ENCODE measurements around the gene SIAH3.
A peak's percentile ranks its signal among the peaks of the same experiment; 100 is the strongest.

Gene SIAH3

DNA sequence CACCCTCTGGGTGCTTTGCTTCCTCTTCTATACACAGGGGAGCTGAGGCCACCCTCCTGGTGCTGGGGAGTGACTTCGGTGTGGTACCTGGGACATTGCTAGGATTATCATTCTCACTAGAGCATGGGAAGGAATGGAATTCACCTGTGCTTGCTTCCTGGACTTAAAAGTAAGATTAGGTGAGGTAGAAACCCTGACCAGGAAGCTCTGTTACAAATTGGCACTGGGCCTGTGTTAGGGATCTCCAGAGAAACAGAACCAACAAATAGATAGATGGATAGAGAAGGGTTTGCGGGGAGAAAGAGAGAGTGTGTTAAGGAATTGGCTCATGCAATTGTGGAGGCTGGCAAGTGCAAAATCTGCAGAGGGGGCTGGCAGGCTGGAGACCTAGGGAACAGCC is 13.9 kb upstream of the SIAH3 start:
- H3K4me3 ChIP-seq (ENCODE audit: low read depth, low read length) = no peak overlapping the region
- no peak for DNase-seq (ENCODE audit: low read depth)
- TF ChIP-seq, protein P1, sequence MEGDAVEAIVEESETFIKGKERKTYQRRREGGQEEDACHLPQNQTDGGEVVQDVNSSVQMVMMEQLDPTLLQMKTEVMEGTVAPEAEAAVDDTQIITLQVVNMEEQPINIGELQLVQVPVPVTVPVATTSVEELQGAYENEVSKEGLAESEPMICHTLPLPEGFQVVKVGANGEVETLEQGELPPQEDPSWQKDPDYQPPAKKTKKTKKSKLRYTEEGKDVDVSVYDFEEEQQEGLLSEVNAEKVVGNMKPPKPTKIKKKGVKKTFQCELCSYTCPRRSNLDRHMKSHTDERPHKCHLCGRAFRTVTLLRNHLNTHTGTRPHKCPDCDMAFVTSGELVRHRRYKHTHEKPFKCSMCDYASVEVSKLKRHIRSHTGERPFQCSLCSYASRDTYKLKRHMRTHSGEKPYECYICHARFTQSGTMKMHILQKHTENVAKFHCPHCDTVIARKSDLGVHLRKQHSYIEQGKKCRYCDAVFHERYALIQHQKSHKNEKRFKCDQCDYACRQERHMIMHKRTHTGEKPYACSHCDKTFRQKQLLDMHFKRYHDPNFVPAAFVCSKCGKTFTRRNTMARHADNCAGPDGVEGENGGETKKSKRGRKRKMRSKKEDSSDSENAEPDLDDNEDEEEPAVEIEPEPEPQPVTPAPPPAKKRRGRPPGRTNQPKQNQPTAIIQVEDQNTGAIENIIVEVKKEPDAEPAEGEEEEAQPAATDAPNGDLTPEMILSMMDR (conservative IDR thresholded peaks at IDR 0.05; ENCODE audit: low read depth, low read length) = no peak

DNA sequence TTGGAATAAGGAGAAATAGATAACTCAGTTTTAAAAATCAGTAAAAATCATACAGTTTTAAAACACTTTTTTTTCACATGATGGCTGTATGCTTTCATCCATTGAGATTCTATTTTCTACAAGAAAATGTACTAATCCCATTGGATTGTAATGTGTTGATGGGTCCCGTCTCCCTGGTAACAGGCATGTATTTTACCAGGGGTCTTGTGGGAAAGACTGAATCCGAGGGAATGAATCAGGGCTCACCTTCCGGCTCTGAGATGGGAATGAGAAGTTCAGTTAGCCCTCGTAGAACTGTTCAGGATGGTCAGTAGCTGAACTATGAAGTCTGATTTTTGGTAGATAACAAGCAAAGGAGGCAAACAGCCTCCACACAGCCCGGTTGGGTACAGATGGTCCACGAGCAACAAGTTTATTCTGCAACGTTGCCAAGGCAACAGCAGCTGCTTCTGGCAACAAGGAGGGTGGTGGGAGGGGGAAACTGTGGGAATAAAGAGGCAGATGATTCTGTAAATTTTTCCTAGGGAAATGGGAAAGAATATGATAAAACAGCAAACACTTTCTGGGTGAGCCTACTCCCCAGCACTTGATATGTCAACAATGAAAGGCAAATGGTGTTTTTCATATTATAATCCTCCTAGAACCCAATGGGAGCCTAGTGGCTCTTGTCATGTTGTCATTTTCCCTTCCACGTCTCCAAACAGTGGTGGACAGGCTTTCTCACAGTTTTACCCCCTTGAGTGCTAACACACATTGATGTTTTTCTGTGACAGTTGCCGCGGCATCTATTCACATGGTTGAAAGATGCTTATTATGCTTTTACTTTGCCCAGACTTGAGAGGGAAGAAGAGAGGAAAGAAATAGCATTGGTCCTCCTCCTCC is 12.4 kb upstream of the SIAH3 start:
- TF ChIP-seq, protein P1 (conservative IDR thresholded peaks at IDR 0.05; ENCODE audit: low read depth, low read length) = no peak
- H3K4me3 ChIP-seq (ENCODE audit: low read depth, low read length) = no peak overlapping the region
- DNase-seq (ENCODE audit: low read depth) = no peak

DNA sequence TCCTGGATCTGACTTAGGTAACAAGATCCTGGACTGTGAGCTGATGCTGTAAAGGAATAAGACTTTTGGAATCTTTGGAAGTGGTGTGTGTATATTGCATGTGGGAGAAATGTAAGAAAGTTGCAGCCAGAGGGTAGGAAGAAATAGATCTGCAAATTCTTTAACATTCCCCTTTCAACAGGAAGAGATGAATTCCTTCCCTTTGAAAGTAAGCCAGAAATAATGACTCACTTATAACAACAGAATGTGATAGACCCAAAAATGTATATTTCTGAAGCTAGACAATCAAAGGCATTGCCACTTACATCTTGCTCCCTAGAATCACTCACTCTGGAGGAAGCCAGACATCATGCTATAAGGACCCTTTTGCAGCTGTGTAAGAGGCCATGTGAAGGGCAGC is 9.8 kb upstream of the SIAH3 start:
- DNase-seq (ENCODE audit: low read depth) = peak; percentile 33
- no peak overlapping the region for H3K4me3 ChIP-seq (ENCODE audit: low read depth, low read length)
- TF ChIP-seq, protein P1 (conservative IDR thresholded peaks at IDR 0.05; ENCODE audit: low read depth, low read length) = no peak

DNA sequence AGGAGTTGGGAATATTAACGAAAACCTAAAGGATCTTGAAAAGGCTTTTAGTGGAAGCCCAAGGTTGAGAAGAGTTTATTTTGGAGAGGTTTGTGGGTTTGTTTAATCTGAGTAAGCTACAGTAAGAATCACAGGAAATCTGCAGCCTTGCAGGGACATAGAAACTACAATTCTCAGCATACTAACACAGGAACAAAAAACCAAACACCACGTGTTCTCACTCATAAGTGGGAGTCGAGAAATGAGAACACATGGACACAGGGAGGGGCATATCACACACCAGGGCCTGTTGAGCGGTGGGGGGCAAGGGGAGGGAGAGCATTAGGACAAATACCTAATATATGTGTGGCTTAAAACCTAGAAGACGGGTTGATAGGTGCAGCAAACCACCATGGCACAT is 8.7 kb upstream of the SIAH3 start:
- H3K4me3 ChIP-seq (ENCODE audit: low read depth, low read length) = no peak overlapping the region
- TF ChIP-seq, protein P1 (conservative IDR thresholded peaks at IDR 0.05; ENCODE audit: low read depth, low read length) = no peak
- DNase-seq (ENCODE audit: low read depth) = no peak

DNA sequence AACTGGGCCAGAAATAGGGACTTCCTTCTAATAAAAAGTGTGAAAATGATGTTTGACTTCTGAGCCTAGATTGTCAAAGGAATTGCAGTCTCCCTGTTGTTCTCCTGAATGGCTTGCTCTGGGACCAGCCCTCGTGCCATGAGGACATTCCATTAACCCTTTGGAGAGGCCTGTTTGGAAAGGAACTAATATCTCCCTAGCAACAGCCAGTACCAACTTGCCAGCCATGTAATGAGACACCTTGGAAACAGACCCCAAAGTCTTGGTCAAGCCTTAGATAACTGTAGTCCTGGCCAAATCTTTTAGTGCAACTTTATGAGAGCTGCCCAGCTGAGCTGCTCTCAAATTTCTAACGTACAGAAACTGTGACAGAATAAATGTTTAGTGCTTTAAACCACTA is 8.2 kb upstream of the SIAH3 start:
- DNase-seq (ENCODE audit: low read depth) = no peak
- TF ChIP-seq, protein P1 (conservative IDR thresholded peaks at IDR 0.05; ENCODE audit: low read depth, low read length) = no peak
- H3K4me3 ChIP-seq (ENCODE audit: low read depth, low read length) = no peak overlapping the region

DNA sequence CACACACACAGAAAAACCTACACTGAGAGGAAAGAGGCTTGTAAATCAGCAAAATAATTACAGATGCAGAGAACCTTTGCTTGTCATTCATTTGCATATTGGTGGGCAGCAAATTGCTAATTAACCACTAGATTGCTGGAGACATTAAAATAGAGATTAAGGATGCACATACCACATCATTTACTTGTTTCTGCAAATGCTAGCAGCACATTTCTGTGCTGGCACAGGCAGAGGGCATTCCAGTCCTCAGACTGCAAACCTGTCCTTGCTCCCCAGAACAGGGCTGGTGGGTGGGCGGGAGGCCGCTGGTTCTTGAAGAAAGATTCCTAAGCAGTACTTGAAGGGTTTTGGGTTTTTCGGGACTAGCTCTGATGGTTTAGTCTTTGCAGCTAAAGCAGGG is 941 bp upstream of the SIAH3 start:
- no peak overlapping the region for H3K4me3 ChIP-seq (ENCODE audit: low read depth, low read length)
- no peak for DNase-seq (ENCODE audit: low read depth)
- TF ChIP-seq, protein P1 (conservative IDR thresholded peaks at IDR 0.05; ENCODE audit: low read depth, low read length) = no peak

DNA sequence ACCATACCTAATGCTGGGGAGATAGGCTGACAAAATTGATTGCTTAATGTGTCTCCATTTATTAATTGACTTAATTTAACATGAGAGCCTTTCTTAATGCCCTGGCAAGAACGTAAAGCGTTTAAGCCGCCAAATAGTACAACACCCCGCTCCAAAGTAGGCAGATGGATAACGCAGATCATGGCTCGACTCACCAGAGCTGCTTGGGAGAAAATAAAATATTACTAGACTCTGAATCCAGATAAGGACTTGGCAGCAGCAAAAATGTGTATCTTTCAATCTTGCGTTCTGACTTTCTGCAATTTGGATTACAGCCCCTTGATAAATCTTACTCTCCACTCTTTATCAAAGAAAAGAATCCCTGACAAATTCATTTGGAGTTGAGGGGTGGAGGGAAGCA is 403 bp upstream of the SIAH3 start:
- DNase-seq (ENCODE audit: low read depth) = no peak
- TF ChIP-seq, protein P1 (conservative IDR thresholded peaks at IDR 0.05; ENCODE audit: low read depth, low read length) = no peak
- H3K4me3 ChIP-seq (ENCODE audit: low read depth, low read length) = no peak overlapping the region
